Ovary (tissue), 9 donors: ENCODE measurements around the gene KCTD5. TPM values are rescaled to one million over a fixed set of nuclear protein-coding genes. Genes with fewer than 3 reads are reported as not detected.

ENCODE experiments used
- DNase-seq, 5 donors: peaks; one replicate each; pipeline ENCODE4 v3.0.0-alpha.2; 2019 to 2020
- H3K27ac ChIP-seq, 2 donors: fragments of 200-600 bp; one replicate each; pipeline versions ENCODE4 v1.5.1 to v1.8.0; 2019 to 2022
- H3K27me3 ChIP-seq: fragments of 200-600 bp; one replicate; pipeline ENCODE4 v1.8.0; 2022
- H3K36me3 ChIP-seq: fragments of 200-600 bp; sonication (generic); one replicate; pipeline ENCODE4 v1.5.1; 2019
- H3K4me1 ChIP-seq: one replicate; pipeline ENCODE4 v1.8.1; 2013; ENCODE audit warnings: mild to moderate bottlenecking, moderate library complexity; ENCODE audit not compliant: insufficient read depth
- H3K4me3 ChIP-seq: fragments of 200-600 bp; sonication (generic); one replicate; pipeline ENCODE4 v1.5.1; 2017
- H3K9me3 ChIP-seq, 2 donors: fragments of 200-600 bp in 1 of 2; sonication (generic) in 1 of 2; one replicate each; pipeline versions ENCODE4 v1.5.1 to v1.8.1; 2013 to 2019; ENCODE audit warnings: mild to moderate bottlenecking in 1 of 2, moderate library complexity in 1 of 2
- EP300 ChIP-seq: sonication (generic); formaldehyde crosslinking; IDR thresholded peaks from one replicate; pipeline ENCODE4 v1.6.1; 2017; ENCODE audit warnings: antibody characterized with exemption
- POLR2A ChIP-seq: fragments of 450-650 bp; IDR thresholded peaks from one replicate; pipeline ENCODE4 v1.6.1; 2017; ENCODE audit warnings: antibody characterized with exemption, mild to moderate bottlenecking, moderate library complexity
- WGBS, 3 donors: extraction: QIAGEN DNeasy Blood & Tissue Kit in 1 of 3; methylation state at CpG; one replicate each; pipeline versions ENCODE4 v1.1.5 to v1.1.7; 2013 to 2017; 5-methylcytosine and 5-hydroxymethylcytosine counted together
- intact Hi-C, 4 donors: fragments of 100-400 bp; cut with DNase I; formaldehyde crosslinking; loops; one replicate each; pipeline versions ENCODE4 v1.11.0 to v1.15.1; 2022 to 2023
- polyA plus RNA-seq, 2 donors: library from polyadenylated mRNA; stranded (reverse); fragments of 200-250 nt in 1 of 2; fragments of 350-450 nt in 1 of 2; fragmentation: Illumina TruSeq in 1 of 2; extraction: RNeasy Lipid Tissue Mini Kit (QIAGEN cat#74804) in 1 of 2; gene quantifications; one replicate each; pipeline ENCODE4 v1.2.3, GENCODE V29; 2013 to 2014
- total RNA-seq, 7 donors: library from RNA; depleted of rRNA in 2 of 7; stranded (reverse); fragments of >200 nt in 2 of 7; fragmentation: NEBNext Ultra II Directional in 3 of 7; extraction: Animal tissue kit (Norgen Biotek cat#: 25700) in 3 of 7; gene quantifications; one replicate each; pipeline versions ENCODE4 v1.1.0 to v1.2.4, GENCODE V29; 2016 to 2023
- TF ChIP-seq, protein P1 (sequence below), 3 donors: fragments of 450-650 bp in 2 of 3; fragments of 200-600 bp in 1 of 3; IDR thresholded peaks; one replicate each; pipeline versions ENCODE4 v1.5.1 to v1.8.0; 2016 to 2022; ENCODE audit warnings: antibody characterized with exemption in 3 of 3, mild to moderate bottlenecking in 1 of 3
- donor health status: DM: no; HTN: no; CAD: no; lungs with moderate emphysema.
- donor health status: DM: no; HTN: no; CAD: no.
- donor health status: Bipolar disorder and iron deficiency.
- donor health status: DM: yes; HTN: yes; CAD: no.
- donor health status: DM: no; HTN: no; CAD: no.
- donor health status: DM: yes; HTN: yes; CAD: no.

KCTD5 gene
- total and polyA plus RNA-seq, 9 donors: 12.2 to 19.8 (median 13.3) TPM

DNA sequence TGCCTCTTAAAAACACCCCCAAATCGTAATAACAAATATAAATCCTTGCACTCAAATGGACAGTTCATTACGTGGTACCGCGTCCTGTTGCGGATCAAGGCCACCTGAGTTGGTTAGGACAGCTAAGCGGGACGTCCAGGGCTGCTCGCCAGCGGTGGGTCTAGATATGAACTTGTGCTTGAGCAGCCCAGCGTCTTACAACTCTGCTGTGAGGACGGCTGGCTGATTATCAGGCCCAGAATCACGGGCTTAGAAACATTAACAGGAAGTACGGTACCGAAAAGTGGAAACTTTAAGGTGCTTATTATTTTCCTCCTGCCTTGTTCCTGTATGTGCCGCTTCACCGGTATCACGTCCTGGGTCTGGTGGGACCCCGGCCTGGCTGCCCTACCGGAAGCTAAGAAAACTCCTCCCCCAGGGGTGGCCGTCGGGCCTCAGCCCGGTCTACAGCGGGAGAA lies 69.3 kb downstream of the KCTD5 start:
- Histone ChIP-seq H3K27ac (peak overlapping the region; percentile 97 to 98), H3K4me1 (peaks cover 25% of the 10 kb centered on the region), H3K27me3 (no peaks in the 10 kb centered on the region), H3K36me3 (no peaks in the 10 kb centered on the region), H3K9me3 (no peaks in the 10 kb centered on the region), H3K4me3 (peak overlapping the region; percentile 66)
- TF ChIP-seq, protein P1, sequence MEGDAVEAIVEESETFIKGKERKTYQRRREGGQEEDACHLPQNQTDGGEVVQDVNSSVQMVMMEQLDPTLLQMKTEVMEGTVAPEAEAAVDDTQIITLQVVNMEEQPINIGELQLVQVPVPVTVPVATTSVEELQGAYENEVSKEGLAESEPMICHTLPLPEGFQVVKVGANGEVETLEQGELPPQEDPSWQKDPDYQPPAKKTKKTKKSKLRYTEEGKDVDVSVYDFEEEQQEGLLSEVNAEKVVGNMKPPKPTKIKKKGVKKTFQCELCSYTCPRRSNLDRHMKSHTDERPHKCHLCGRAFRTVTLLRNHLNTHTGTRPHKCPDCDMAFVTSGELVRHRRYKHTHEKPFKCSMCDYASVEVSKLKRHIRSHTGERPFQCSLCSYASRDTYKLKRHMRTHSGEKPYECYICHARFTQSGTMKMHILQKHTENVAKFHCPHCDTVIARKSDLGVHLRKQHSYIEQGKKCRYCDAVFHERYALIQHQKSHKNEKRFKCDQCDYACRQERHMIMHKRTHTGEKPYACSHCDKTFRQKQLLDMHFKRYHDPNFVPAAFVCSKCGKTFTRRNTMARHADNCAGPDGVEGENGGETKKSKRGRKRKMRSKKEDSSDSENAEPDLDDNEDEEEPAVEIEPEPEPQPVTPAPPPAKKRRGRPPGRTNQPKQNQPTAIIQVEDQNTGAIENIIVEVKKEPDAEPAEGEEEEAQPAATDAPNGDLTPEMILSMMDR (IDR thresholded peaks at IDR 0.05): no peak
- no peak for TF ChIP-seq EP300
- TF ChIP-seq POLR2A: no peak
- 37 to 51% (median 43%) methylated on average over 23 of the region's 23 CpGs for WGBS, 3 donors
- intact Hi-C loops: no loop called here
- peak; percentile 46 to 66 (median 64) for DNase-seq

DNA sequence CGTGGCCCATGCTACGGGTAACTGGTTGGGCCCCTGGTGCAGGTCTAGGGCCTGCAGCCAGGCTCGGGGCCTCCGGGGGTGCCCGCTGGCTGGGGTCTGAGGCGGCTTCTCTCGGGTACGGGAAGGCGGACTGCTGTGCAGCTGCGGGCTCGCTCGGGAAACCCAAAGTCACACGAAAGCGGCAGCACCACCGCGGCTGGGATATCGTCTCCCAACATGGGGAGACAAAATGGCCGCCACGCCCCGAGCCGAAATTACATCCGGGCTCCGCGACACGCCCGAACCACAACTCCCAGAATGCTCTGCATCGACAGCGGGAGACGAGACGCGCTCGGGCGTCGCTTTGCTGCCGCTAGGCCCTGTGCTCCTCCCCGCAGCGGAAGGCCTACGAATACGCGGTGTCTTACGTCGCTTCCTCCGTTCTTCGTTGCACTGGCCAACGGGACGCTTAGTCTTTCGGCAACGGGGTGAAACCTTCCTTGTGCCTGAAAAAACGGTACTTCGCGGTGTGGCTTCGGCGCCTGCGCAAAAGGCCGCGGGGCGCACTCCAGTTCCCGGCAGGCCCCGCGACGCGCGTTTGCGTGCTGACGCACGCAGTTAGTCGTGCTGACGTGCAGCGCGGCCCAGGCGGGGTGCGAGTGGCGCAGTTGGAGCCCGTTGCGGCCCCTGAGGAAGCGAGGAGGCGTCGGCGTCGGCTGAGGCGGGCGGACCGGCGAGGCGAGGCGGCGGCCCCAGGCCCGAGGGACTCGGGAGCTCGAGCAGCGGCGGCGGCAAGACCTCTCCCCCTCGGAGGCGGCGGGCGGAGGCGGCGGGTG lies 69.9 kb downstream of the KCTD5 start, which contains the start of gene SRRM2:
Gene SRRM2 (plus strand): TSS at position 604 of the 815 bp plus-strand sequence. CDS start 3,727 bp downstream, outside the sequence.
- H3K9me3 ChIP-seq: no peaks in the 10 kb centered on the region
- no peaks in the 10 kb centered on the region for H3K27me3 ChIP-seq
- peaks cover 26% of the 10 kb centered on the region for H3K4me1 ChIP-seq
- no peaks in the 10 kb centered on the region for H3K36me3 ChIP-seq
- peak within 1 kb of the TSS; percentile 66 for H3K4me3 ChIP-seq
- WGBS, 3 donors: 0 to 1% (median 1%) methylated on average over 66 to 99 of the region's 99 CpGs
- intact Hi-C loops: no loop called here
- peak; percentile 94 to 97 (median 96) for DNase-seq
- peak within 1 kb of the TSS; percentile 97 to 98 for H3K27ac ChIP-seq
- TF ChIP-seq POLR2A (peak; percentile 100), EP300 (peak; percentile 88)
- TF ChIP-seq, protein P1 (IDR thresholded peaks at IDR 0.05): peak in 2 of 3 donors; percentile 31 to 46

DNA sequence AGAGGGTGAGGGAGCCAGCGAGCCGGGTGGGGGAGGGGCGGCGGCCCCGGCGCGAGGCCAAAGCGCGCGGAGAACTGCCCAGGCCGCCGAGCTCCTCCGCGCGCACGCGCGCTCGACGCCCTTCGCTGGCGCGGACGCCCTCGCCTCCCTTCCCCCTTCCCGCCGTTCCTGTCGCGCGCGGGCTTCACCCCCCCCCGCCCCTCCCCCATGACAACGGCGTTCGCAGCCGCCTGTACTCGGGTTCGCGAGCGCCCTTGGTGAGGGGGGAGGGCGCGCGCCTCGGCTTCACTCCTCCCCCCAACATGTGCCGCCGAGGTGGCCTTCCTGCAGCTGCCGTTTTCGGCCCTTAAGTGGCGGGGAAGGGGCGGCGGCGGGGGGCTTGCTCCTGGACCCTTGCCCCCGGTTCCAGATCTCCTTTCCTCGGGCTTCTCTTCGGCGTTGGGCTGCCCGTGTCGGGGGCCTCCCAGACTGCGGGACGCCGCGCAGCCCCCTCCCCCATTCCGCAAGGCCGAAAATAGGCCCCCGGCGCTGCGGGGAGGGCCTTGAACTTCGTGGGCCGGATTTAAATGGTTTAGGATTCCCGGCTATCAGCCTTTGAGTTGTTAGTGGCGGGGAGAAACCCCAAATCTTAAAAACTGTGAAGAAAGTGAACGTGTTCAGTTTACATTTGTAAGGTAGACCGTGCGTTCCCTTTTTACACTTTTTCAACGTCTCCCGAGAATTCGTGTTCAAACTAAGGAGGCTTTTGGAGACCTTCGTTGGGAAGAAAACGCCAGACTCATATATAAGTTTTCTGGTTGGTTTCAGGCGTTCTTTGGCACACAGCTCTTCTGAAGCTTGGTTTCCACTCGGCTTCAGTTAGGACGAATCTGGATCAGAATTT lies 70.8 kb downstream of the KCTD5 start:
- DNase-seq: peak in 4 of 5 donors; percentile 86 to 95 (median 90)

DNA sequence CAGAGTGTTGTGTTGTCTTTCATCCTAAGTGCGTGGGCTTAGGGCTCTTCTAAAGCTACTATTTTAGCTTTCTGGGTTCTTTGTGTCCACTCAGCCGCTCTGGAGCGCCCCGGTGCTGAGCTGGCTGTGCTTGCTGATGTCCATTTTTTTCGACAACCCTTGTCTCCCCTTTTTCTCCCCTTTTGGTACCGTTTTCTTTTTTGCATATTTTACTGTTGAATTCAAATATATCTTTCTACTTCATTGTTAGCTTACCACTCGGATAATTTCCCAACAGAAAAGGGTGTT lies 71.4 kb downstream of the KCTD5 start:
- Histone ChIP-seq H3K36me3 (no peaks in the 10 kb centered on the region), H3K27ac (peak overlapping the region; percentile 97 to 98), H3K4me3 (peak overlapping the region; percentile 66), H3K9me3 (no peaks in the 10 kb centered on the region), H3K27me3 (no peaks in the 10 kb centered on the region), H3K4me1 (peaks cover 26% of the 10 kb centered on the region)
- TF ChIP-seq POLR2A (no peak), EP300 (no peak)
- TF ChIP-seq, protein P1 (IDR thresholded peaks at IDR 0.05): no peak
- no peak for DNase-seq
- intact Hi-C loops: no loop called here
- 0 to 1% (median 1%) methylated on average over 7 of the region's 7 CpGs for WGBS, 3 donors

More for the DNA sequence above, 70.8 kb downstream of the KCTD5 start:
- Histone ChIP-seq H3K36me3 (no peaks in the 10 kb centered on the region), H3K27me3 (no peaks in the 10 kb centered on the region), H3K4me3 (peak overlapping the region; percentile 66), H3K27ac (peak overlapping the region; percentile 97 to 98), H3K4me1 (peaks cover 26% of the 10 kb centered on the region), H3K9me3 (no peaks in the 10 kb centered on the region)
- TF ChIP-seq, protein P1 (IDR thresholded peaks at IDR 0.05): no peak
- no peak for TF ChIP-seq POLR2A
- TF ChIP-seq EP300: no peak
- intact Hi-C loops: no loop called here
- WGBS, 3 donors: 0 to 1% (median 0%) methylated on average over 46 to 81 of the region's 82 CpGs
